GM23338 (cell line): ENCODE results near the gene SELENOH. TPM values are rescaled to one million over a fixed set of nuclear protein-coding genes. Genes with fewer than 3 reads are reported as not detected.
A peak's percentile ranks its signal among the peaks of the same experiment; 100 is the strongest.

Source experiments
- ATAC-seq: fragments of 200-7000 bp; cut with Tn5 transposase; 3 replicates; pipeline ENCODE4 v1.9.1; 2020
- DNase-seq: peaks from one replicate; pipeline ENCODE4 v3.0.0-alpha.2; 2015; ENCODE audit warnings: low spot score
- H2AFZ ChIP-seq: fragments of 200-600 bp; sonication (generic); 2 replicates; pipeline ENCODE4 v1.8.0; 2016; ENCODE audit warnings: antibody characterized with exemption, mild to moderate bottlenecking, moderate library complexity
- H3F3A ChIP-seq: fragments of 200-600 bp; sonication (generic); replicated peaks from 2 replicates; pipeline ENCODE4 v1.8.0; 2017; ENCODE audit warnings: antibody characterized with exemption, mixed run types, low read depth
- H3K27ac ChIP-seq: fragments of 200-600 bp; sonication (generic); 2 replicates; pipeline ENCODE4 v1.6.1; 2016; ENCODE audit warnings: low read depth
- H3K27me3 ChIP-seq: fragments of 200-600 bp; sonication (generic); 2 replicates; pipeline ENCODE4 v1.8.0; 2016; ENCODE audit warnings: mild to moderate bottlenecking, mixed run types, moderate library complexity; ENCODE audit not compliant: insufficient read depth
- H3K36me3 ChIP-seq: fragments of 200-600 bp; sonication (generic); 2 replicates; pipeline ENCODE4 v1.8.0; 2016; ENCODE audit warnings: mild to moderate bottlenecking; ENCODE audit not compliant: insufficient read depth
- H3K4me1 ChIP-seq: fragments of 200-600 bp; sonication (generic); 2 replicates; pipeline ENCODE4 v1.8.0; 2016; ENCODE audit warnings: mild to moderate bottlenecking, moderate library complexity; ENCODE audit not compliant: insufficient read depth
- H3K4me2 ChIP-seq: fragments of 200-600 bp; sonication (generic); 2 replicates; pipeline ENCODE4 v1.7.1; 2017; ENCODE audit warnings: mixed run types
- H3K4me3 ChIP-seq: fragments of 200-600 bp; sonication (generic); 2 replicates; pipeline ENCODE4 v1.6.1; 2016; ENCODE audit warnings: mixed run types
- H3K79me2 ChIP-seq: fragments of 200-600 bp; sonication (generic); replicated peaks from 2 replicates; pipeline ENCODE4 v1.8.0; 2017; ENCODE audit warnings: mild to moderate bottlenecking; ENCODE audit not compliant: insufficient read depth
- H3K9me2 ChIP-seq: fragments of 200-600 bp; sonication (generic); 2 replicates; pipeline ENCODE4 v1.8.0; 2017; ENCODE audit not compliant: insufficient read depth
- H4K20me1 ChIP-seq: fragments of 200-600 bp; sonication (generic); replicated peaks from 2 replicates; pipeline ENCODE4 v1.8.0; 2017; ENCODE audit warnings: mild to moderate bottlenecking; ENCODE audit not compliant: insufficient read depth
- H3K27ac Mint-ChIP-seq: 2 replicates; pipeline ENCODE4 v1.8.0; 2020; ENCODE audit warnings: inconsistent platforms, mild to moderate bottlenecking, moderate library complexity, mixed read lengths
- H3K27me3 Mint-ChIP-seq: 3 replicates; pipeline ENCODE4 v1.8.0; 2022; ENCODE audit warnings: low read depth, mild to moderate bottlenecking, moderate library complexity, mixed read lengths, inconsistent platforms; ENCODE audit not compliant: insufficient read depth, poor library complexity
- H3K36me3 Mint-ChIP-seq: 3 replicates; pipeline ENCODE4 v1.8.0; 2021; ENCODE audit warnings: low read depth, mild to moderate bottlenecking, inconsistent platforms, moderate library complexity, mixed read lengths
- H3K4me1 Mint-ChIP-seq: 3 replicates; pipeline ENCODE4 v1.8.0; 2020; ENCODE audit warnings: mild to moderate bottlenecking, inconsistent platforms, mixed read lengths
- H3K4me3 Mint-ChIP-seq: 3 replicates; pipeline ENCODE4 v1.8.0; 2021; ENCODE audit warnings: moderate library complexity, mild to moderate bottlenecking, inconsistent platforms, mixed read lengths
- H3K9me3 Mint-ChIP-seq: 3 replicates; pipeline ENCODE4 v1.8.0; 2020; ENCODE audit warnings: moderate library complexity, mild to moderate bottlenecking, inconsistent platforms, mixed read lengths
- CREB1 ChIP-seq: fragments of 250-450 bp; sonication (Bioruptor Pico); IDR thresholded peaks from 2 replicates; pipeline ENCODE4 v1.5.0; 2020; ENCODE audit warnings: low read depth, mild to moderate bottlenecking, moderate library complexity
- EZH2 ChIP-seq: fragments of 200-600 bp; sonication (generic); IDR thresholded peaks from one replicate; pipeline ENCODE4 v1.8.0; 2017; ENCODE audit warnings: antibody characterized with exemption, mild to moderate bottlenecking, low read depth; ENCODE audit not compliant: unreplicated experiment
- EZH2phosphoT487 ChIP-seq: fragments of 200-600 bp; sonication (generic); IDR thresholded peaks from one replicate; pipeline ENCODE4 v1.8.1; 2018; ENCODE audit warnings: antibody characterized with exemption; ENCODE audit not compliant: unreplicated experiment
- JUNB ChIP-seq: IDR thresholded peaks from one replicate; pipeline ENCODE4 v1.6.1; 2016; ENCODE audit warnings: antibody characterized with exemption; ENCODE audit not compliant: unreplicated experiment
- NANOG ChIP-seq: IDR thresholded peaks from 2 replicates; pipeline ENCODE4 v1.6.1; 2016; ENCODE audit warnings: antibody characterized with exemption, borderline replicate concordance
- STAT1 ChIP-seq: IDR thresholded peaks from one replicate; pipeline ENCODE4 v1.6.1; 2016; ENCODE audit warnings: antibody characterized with exemption; ENCODE audit not compliant: unreplicated experiment
- ZNF114 ChIP-seq: fragments of 250-450 bp; sonication (Bioruptor Pico); IDR thresholded peaks from 2 replicates; pipeline ENCODE4 v1.5.0; 2020; ENCODE audit warnings: mild to moderate bottlenecking, moderate library complexity
- ZNF331 ChIP-seq: fragments of 250-450 bp; sonication (Bioruptor Pico); IDR thresholded peaks from 2 replicates; pipeline ENCODE4 v1.5.0; 2020; ENCODE audit warnings: low read depth, mild to moderate bottlenecking, moderate library complexity
- polyA plus RNA-seq: library from polyadenylated mRNA; unstranded; fragments of >200 nt; fragmentation: Nextera tagmentation; extraction: Ambion mirVana; gene quantifications from 2 replicates; pipeline ENCODE4 v1.2.1, GENCODE V29; 2016
- total RNA-seq: library from RNA; depleted of rRNA; stranded (reverse); fragments of >200 nt; shearing (Covaris generic); gene quantifications from 2 replicates; pipeline ENCODE4 v1.2.3, GENCODE V29; 2014
- TF ChIP-seq, protein P1 (sequence below): IDR thresholded peaks from 2 replicates; pipeline ENCODE4 v1.6.1; 2016; ENCODE audit warnings: antibody characterized with exemption
- TF ChIP-seq, protein P2 (sequence below): IDR thresholded peaks from one replicate; pipeline ENCODE4 v1.6.1; 2018; ENCODE audit warnings: antibody characterized with exemption; ENCODE audit not compliant: unreplicated experiment

SELENOH gene
- total and polyA plus RNA-seq, 2 experiments from 2014 or later: 282 to 379 TPM

DNA sequence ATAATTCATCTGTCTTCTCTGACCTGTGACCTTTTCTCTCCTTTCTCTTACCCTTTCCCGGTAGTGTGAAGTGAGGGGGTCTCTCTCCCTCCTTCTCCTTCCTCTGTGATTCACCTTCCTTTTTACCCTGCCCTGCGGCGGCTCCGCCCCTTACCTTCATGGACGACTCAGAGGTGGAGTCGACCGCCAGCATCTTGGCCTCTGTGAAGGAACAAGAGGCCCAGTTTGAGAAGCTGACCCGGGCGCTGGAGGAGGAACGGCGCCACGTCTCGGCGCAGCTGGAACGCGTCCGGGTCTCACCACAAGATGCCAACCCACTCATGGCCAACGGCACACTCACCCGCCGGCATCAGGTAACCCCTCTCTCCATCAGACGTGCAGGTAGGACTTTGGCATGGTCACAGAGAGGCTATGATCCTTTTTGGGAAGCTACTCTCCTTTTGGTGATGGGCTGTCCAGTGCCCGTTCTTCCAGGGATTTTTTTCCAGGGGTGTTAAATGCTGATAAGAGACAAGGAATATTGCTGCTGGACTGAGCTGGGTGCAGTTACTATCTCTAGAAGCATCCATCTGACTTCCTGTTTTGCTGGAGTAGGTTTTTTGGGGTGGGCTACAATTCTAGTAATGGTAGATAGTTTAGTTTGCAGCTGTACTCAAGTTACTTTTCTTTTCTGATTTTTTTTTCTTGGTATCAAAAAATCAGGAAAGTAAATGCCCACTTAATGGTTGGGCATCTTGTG is 50.2 kb downstream of the SELENOH start (continued):
- TF ChIP-seq, protein P1, sequence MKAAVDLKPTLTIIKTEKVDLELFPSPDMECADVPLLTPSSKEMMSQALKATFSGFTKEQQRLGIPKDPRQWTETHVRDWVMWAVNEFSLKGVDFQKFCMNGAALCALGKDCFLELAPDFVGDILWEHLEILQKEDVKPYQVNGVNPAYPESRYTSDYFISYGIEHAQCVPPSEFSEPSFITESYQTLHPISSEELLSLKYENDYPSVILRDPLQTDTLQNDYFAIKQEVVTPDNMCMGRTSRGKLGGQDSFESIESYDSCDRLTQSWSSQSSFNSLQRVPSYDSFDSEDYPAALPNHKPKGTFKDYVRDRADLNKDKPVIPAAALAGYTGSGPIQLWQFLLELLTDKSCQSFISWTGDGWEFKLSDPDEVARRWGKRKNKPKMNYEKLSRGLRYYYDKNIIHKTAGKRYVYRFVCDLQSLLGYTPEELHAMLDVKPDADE: no peak
- TF ChIP-seq EZH2phosphoT487 (no peak), EZH2 (no peak), ZNF114 (CRISPR knock-in tag) (no peak)
- TF ChIP-seq, protein P2, sequence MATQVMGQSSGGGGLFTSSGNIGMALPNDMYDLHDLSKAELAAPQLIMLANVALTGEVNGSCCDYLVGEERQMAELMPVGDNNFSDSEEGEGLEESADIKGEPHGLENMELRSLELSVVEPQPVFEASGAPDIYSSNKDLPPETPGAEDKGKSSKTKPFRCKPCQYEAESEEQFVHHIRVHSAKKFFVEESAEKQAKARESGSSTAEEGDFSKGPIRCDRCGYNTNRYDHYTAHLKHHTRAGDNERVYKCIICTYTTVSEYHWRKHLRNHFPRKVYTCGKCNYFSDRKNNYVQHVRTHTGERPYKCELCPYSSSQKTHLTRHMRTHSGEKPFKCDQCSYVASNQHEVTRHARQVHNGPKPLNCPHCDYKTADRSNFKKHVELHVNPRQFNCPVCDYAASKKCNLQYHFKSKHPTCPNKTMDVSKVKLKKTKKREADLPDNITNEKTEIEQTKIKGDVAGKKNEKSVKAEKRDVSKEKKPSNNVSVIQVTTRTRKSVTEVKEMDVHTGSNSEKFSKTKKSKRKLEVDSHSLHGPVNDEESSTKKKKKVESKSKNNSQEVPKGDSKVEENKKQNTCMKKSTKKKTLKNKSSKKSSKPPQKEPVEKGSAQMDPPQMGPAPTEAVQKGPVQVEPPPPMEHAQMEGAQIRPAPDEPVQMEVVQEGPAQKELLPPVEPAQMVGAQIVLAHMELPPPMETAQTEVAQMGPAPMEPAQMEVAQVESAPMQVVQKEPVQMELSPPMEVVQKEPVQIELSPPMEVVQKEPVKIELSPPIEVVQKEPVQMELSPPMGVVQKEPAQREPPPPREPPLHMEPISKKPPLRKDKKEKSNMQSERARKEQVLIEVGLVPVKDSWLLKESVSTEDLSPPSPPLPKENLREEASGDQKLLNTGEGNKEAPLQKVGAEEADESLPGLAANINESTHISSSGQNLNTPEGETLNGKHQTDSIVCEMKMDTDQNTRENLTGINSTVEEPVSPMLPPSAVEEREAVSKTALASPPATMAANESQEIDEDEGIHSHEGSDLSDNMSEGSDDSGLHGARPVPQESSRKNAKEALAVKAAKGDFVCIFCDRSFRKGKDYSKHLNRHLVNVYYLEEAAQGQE: no peak

DNA sequence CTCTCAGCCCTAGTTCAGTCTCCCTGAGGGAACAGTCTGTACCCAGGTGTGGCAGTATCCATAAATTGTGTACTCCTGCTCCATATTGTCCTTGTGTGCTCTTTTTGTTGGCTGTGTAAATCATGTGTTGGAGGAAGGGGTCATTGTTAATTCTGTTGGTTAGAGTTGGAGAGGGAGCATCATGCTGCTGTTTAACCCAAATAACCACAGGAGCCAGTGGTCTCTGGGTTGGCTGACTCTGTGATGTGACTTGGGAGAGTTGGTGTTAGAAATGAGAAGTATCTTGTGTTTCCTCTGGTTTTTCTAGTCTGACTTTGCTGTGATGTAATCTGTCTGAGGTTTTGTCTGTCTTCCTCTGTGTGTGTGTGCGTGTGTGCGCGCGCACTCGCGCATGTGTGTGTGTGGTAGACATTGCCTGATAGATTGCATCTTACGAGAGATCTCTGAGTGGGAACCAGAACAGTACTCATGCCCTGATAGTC is 50.8 kb downstream of the SELENOH start:
- H4K20me1 ChIP-seq: peaks cover 20% of the 10 kb centered on the region
- no peaks in the 10 kb centered on the region for H3K9me2 ChIP-seq
- DNase-seq: no peak
- peaks cover 42% of the 10 kb centered on the region for H3K36me3 Mint-ChIP-seq
- H2AFZ ChIP-seq: no peak overlapping the region
- peak overlapping the region; percentile 79 for H3K27ac ChIP-seq
- peaks cover 92% of the 10 kb centered on the region for H3K79me2 ChIP-seq
- no peak for ATAC-seq
- no peak overlapping the region for H3K4me3 Mint-ChIP-seq
- peaks cover 31% of the 10 kb centered on the region for H3K4me1 Mint-ChIP-seq
- peaks cover 8% of the 10 kb centered on the region; the same call in 1 of the 2 replicates for H3F3A ChIP-seq
- H3K9me3 Mint-ChIP-seq: no peaks in the 10 kb centered on the region
- no peaks in the 10 kb centered on the region for H3K27me3 ChIP-seq
- peak overlapping the region; percentile 11; the same call in 1 of the 2 replicates for H3K27ac Mint-ChIP-seq
- peaks cover 27% of the 10 kb centered on the region for H3K36me3 ChIP-seq
- peaks cover 26% of the 10 kb centered on the region for H3K4me1 ChIP-seq
- H3K4me2 ChIP-seq: no peak overlapping the region
- H3K4me3 ChIP-seq: no peak overlapping the region
- peaks cover 3% of the 10 kb centered on the region for H3K27me3 Mint-ChIP-seq
- TF ChIP-seq STAT1 (no peak), ZNF331 (CRISPR knock-in tag) (no peak), JUNB (no peak), CREB1 (CRISPR knock-in tag) (no peak), NANOG (no peak), EZH2 (no peak)
- TF ChIP-seq, protein P2: no peak
- TF ChIP-seq, protein P1: no peak
